Measurements from ENCODE around the gene PHYKPL.

PHYKPL gene

GRCh38 chr5:178221853-178222252, 10.7 kb downstream of the PHYKPL start:
- no peak for DNase-seq

DNA sequence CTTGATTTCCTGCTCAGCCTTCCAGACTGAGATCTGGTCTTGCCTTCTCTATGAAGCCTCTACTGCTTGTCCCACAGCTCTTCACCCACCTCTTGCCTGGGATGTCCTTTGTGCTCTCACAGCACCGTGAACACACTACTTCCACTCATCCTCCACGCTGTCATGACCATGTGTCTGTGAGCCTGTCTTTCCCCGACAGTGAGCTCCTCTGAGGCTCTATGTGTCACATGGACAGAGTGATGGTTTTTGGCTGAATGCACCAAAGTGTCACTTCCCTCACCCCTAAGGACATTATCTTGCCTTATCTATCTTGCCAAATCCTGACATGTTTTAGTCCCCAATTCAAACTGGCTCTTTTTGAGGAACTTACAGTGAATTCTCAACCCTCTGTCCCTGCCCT, 11.3 kb downstream of the PHYKPL start:
- DNase-seq = no peak

- no peak for DNase-seq
Measured at GRCh38 chr5:178218827-178219226, 13.8 kb downstream of the PHYKPL start.

DNA sequence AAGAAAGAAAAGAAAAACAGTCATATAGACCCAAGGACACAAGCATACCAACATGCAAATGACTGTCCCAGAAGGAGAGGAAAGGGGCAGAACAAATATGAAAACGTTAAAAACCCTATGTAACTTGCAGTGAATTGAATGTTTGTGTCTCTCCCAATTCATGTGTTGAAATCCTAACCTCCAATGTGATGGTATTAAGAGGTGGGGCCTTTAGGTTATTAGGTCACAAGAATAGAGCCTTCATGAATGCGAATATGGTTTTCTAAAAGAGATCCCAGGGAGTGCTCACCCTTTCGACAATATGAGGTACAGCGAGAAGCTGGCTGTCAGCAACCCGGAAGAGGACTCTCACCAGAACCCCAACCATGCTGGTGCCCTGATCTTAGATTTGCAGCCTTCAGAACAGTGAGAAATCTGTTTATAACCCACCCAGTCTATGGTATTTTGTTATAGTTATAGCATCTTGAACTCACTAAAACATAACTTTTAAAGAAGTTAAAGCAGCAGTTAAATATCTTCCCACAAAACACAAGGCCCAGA, 14.3 kb downstream of the PHYKPL start:
- DNase-seq = no peak

GRCh38 chr5:178216779-178217178, 15.8 kb downstream of the PHYKPL start:
- no peak for DNase-seq

DNA sequence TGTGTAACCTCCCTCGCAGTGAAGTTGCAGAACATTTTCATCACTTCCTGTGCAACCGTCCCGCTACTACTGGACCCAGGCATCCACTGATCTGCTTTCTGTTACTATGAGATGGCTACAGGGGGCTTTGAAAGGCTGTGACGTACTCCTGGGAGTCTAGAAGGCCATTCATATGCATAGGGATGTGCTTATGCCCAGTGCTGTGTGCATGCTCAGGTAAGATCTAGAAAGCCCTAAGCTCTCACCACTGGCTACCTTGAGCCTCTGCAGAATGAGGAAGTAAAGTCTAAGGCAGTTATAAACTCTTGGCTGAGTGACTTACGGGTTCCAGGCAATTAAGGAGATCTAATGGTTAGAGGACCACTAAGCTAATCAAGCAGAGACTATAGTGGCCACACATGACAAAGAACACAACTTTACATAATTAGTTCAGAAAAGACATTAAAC, 16.5 kb downstream of the PHYKPL start:
- no peak for DNase-seq

- DNase-seq = no peak
Measured at GRCh38 chr5:178215280-178216002, 17.2 kb downstream of the PHYKPL start.

GRCh38 chr5:178214160-178214803, 18.3 kb downstream of the PHYKPL start:
- no peak for DNase-seq

GRCh38 chr5:178213748-178214151, 18.9 kb downstream of the PHYKPL start:
- no peak for DNase-seq

- no peak for DNase-seq
Measured at GRCh38 chr5:178213003-178213461, 19.6 kb downstream of the PHYKPL start.

- DNase-seq = no peak
Measured at GRCh38 chr5:178212241-178213002, 20.2 kb downstream of the PHYKPL start.

DNA sequence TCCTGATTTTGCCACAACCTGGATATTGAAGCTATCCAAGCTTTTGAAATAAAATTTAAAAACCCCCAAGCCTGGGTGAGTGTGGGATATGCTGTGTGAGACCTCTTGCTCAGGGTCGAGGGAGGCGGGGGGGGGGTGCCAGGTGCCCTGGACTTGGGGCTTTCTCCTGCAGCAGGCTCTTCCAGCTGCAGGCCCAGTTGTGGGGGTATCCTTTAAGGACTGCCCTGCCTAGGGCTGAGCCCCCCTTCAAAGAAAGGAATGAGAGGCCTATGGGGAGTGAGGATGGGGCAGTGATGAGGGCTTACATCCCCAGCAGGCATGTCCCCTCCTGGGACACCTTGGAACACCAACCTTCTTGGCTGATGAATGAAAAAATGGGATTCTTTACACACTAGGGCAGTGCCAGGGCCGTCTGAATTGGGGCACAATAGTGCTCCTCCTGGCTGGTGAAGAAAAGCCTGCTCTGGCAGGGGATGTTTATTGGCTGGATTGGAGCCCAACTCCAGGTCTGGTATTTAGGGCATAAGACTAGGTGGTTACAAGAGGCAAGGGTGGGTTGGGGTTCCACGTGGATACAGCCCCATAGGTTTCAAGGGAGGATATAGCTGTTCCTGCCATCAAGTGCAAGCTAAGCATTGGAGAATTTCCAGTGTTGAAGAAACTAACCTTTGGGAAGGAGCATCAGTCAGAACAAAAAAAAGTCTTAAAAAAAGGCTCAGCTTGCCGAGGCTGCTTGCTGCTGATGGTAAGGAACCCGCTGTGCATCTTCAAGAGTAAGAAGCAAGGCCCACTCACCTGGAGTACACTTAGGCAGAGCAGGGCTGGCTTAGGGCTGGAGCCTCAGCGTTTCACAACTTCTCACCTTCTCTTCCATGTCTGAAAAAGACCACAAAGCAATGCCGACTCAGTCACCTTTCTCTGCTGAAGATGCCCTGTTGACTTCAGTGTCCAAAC, 21.2 kb downstream of the PHYKPL start:
- no peak for DNase-seq

- DNase-seq = no peak
Measured at GRCh38 chr5:178210686-178211085, 21.9 kb downstream of the PHYKPL start.

- no peak for DNase-seq
Measured at GRCh38 chr5:178210073-178210535, 22.5 kb downstream of the PHYKPL start.

DNA sequence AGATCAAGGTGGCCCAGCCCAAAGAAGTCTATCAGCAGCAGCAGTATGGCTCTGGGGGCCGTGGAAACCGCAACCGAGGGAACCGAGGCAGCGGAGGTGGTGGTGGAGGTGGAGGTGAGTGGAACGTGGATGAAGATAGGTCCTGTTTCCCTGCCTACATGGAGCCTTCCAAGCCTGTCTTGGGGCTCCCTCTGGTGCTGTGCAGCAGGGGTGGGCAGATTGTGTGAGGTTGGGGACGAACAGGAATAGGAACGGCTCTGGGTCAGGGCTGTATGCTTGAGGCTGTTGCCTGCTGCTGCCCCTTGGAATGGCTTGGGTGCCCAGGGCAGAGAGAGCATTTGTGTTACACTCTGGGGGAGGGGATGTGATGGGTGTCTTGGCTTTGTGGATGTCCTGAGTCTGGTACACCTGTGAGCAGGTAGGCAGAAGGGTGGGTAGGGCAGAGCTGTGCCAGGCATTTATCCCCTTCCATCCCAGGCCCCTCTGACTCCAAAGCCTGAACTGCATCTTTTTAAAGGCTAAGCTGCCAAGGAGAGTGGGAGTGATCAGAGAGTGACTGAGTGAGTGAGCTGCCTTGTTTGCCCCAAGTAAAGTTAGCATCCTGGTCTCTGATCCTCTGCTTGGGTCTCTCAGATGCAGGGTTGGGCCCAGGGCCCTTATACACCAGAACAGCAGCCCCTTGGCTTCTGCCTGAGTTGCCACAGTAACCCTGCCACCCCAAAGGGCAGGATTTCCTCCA, 23.1 kb downstream of the PHYKPL start:
- no peak for DNase-seq

- no peak for DNase-seq
Measured at GRCh38 chr5:178208540-178209227, 23.9 kb downstream of the PHYKPL start.

GRCh38 chr5:178207917-178208280, 24.7 kb downstream of the PHYKPL start:
- DNase-seq = no peak

DNA sequence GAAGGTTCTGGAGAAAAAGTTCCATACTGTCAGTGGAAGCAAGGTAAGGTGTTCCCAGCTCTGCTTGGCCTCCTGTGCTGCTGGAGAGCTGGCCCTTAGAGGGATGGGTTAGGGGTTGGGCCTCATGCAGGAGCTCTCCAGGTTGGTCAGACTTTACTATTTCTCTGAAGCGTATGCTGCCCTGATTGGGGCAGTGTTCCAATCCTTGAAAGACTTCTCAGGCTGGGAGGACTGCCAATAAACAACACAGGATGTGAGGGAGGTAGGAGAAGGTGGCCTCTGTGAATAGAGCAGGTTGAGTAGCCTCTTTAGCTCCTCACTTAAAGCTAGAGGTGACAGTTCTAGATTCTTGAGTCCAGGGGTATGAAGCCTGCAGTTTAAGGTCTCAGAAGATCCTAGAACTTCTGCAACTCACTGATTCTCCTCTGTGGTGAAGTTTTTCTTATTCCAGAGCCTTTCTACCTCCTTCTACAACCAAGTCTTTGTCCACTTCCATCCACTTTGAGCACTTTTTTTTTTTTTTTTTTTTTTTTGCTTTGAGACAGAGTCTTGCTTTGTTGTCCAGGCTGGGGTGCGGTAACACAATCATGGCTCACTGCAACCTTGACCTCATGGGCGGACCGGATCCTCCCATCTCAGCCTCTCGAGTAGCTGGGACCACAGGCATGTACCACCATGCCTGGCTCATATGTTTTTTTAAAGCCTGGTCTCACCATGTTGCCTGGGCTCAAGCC, 25.3 kb downstream of the PHYKPL start:
- DNase-seq = no peak

- DNase-seq = no peak
Measured at GRCh38 chr5:178206166-178207101, 26.2 kb downstream of the PHYKPL start.

All from NCI-H2171 (cell line).